AG09309 (cell line): ENCODE data around the gene ACKR3.

Source experiments
- DNase-seq: peaks from one replicate; pipeline ENCODE4 v3.0.0-alpha.2; 2010; ENCODE audit warnings: low read depth
- H3K4me3 ChIP-seq: 2 replicates; pipeline ENCODE4 v1.5.1; 2011; ENCODE audit warnings: mild to moderate bottlenecking, low read depth, low read length, moderate library complexity; ENCODE audit not compliant: control insufficient read depth
- TF ChIP-seq, protein P1 (sequence below): IDR thresholded peaks from 2 replicates; pipeline ENCODE4 v1.5.1; 2011; ENCODE audit warnings: mild to moderate bottlenecking, low read depth, low read length, inconsistent platforms; ENCODE audit not compliant: insufficient read depth, control insufficient read depth; ENCODE audit errors: missing control alignments

The ACKR3 gene

GRCh38 chr2:236590846-236591245, 21.2 kb downstream of the ACKR3 start:
- no peak for DNase-seq

GRCh38 chr2:236592821-236593220, 23.2 kb downstream of the ACKR3 start:
- DNase-seq = no peak
- no peak overlapping the region for H3K4me3 ChIP-seq
- TF ChIP-seq, protein P1, sequence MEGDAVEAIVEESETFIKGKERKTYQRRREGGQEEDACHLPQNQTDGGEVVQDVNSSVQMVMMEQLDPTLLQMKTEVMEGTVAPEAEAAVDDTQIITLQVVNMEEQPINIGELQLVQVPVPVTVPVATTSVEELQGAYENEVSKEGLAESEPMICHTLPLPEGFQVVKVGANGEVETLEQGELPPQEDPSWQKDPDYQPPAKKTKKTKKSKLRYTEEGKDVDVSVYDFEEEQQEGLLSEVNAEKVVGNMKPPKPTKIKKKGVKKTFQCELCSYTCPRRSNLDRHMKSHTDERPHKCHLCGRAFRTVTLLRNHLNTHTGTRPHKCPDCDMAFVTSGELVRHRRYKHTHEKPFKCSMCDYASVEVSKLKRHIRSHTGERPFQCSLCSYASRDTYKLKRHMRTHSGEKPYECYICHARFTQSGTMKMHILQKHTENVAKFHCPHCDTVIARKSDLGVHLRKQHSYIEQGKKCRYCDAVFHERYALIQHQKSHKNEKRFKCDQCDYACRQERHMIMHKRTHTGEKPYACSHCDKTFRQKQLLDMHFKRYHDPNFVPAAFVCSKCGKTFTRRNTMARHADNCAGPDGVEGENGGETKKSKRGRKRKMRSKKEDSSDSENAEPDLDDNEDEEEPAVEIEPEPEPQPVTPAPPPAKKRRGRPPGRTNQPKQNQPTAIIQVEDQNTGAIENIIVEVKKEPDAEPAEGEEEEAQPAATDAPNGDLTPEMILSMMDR = no peak

More at GRCh38 chr2:236590846-236591245, 21.2 kb downstream of the ACKR3 start:
- no peak overlapping the region for H3K4me3 ChIP-seq
- TF ChIP-seq, protein P1 = no peak

DNA sequence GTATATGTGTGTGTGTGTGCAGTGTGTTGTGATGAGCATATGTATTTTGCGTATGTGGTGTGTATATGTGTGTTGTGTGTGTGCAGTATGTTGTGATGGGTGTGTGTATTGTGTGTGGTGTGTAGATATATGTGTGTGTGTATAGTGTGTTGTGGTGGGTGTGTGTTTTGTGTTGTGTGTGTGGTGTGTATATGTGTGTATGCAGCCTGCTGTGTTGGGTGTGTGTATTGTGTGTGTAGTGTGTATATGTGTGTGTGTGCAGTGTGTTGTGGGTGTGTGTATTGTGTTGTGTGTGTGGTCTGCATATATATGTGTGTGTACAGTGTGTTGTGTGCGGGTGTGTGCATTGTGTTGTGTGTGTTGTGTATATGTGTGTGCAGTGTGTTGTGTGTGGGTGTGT, 23.9 kb downstream of the ACKR3 start:
- H3K4me3 ChIP-seq = no peak overlapping the region
- TF ChIP-seq, protein P1 = no peak

GRCh38 chr2:236593956-236594355, 24.3 kb downstream of the ACKR3 start:
- no peak overlapping the region for H3K4me3 ChIP-seq
- no peak for DNase-seq
- TF ChIP-seq, protein P1 = no peak

More for the DNA sequence above, 23.9 kb downstream of the ACKR3 start:
- no peak for DNase-seq

DNA sequence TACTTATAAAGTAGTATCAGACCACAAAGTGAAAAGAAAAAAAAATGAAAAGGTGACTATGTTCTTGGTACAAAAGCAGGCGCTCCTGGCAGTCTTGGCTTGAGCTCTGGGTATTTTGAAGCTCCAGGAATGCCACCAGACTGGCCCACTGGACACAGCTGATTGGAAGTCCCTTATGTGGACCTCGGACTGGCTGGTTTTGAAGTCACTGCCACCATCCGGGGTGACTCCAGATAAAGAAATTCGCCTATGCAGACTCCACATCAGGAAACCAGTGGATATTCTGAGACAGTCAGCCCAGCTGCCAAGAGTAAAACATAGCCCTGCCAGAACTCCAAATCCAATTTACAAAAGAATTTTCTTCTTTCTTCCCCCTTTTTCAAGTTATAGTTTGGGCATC, 28.0 kb downstream of the ACKR3 start:
- no peak overlapping the region for H3K4me3 ChIP-seq
- TF ChIP-seq, protein P1 = no peak
- DNase-seq = no peak

- no peak for DNase-seq
- TF ChIP-seq, protein P1 = no peak
- H3K4me3 ChIP-seq = no peak overlapping the region
These were observed 29.4 kb downstream of the ACKR3 start for GRCh38 chr2:236599059-236599458.

- no peak overlapping the region for H3K4me3 ChIP-seq
- TF ChIP-seq, protein P1 = no peak
- no peak for DNase-seq
These were observed 30.5 kb downstream of the ACKR3 start for GRCh38 chr2:236600158-236600557.
